ENCODE measurements around the gene PLXNA4.

The PLXNA4 gene

DNA sequence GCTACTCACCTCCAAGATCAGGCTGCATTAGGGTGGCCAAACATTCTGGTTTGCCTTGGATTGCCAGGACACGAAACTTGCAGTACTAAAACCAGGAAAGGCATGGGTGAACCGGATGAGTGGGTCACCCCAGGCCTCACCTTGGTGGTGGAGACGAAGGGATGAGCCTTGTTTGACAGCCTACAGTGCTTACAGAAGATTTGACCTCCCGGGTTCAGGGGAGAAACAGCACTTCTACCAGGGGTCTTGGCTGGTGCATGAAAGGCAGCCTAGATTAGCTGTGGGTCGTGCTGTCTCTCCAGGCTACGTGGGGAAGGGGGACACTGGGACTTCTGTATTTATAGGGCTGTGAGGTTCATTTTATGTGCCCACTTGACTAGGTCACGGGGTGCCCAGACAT is 469.8 kb downstream of the PLXNA4 start:
- DNase-seq (ENCODE audit: low spot score): no peak
- TF ChIP-seq, protein P1, sequence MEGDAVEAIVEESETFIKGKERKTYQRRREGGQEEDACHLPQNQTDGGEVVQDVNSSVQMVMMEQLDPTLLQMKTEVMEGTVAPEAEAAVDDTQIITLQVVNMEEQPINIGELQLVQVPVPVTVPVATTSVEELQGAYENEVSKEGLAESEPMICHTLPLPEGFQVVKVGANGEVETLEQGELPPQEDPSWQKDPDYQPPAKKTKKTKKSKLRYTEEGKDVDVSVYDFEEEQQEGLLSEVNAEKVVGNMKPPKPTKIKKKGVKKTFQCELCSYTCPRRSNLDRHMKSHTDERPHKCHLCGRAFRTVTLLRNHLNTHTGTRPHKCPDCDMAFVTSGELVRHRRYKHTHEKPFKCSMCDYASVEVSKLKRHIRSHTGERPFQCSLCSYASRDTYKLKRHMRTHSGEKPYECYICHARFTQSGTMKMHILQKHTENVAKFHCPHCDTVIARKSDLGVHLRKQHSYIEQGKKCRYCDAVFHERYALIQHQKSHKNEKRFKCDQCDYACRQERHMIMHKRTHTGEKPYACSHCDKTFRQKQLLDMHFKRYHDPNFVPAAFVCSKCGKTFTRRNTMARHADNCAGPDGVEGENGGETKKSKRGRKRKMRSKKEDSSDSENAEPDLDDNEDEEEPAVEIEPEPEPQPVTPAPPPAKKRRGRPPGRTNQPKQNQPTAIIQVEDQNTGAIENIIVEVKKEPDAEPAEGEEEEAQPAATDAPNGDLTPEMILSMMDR (IDR thresholded peaks at IDR 0.05; ENCODE audit: extremely low read depth, missing control alignments): no peak

DNA sequence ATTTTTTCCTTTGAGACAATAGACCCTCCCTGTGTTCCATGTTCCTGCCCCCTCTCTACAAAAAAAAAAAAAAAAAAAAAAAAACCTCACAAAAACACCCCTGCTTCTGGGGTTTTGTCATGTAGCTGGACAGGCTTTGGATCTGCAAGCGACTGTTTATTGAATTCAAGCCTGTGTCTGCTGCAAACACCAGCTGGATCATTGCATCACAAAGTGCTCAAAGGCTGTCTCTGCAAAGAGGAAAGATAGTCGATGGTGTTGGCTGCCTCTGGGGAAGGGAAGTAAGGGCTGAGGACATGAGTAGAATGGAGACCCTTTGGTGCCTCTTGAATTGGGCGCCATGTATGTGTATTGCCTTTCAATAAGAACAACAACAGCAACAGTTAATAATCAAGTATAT is 471.2 kb downstream of the PLXNA4 start:
- TF ChIP-seq, protein P1 (IDR thresholded peaks at IDR 0.05; ENCODE audit: extremely low read depth, missing control alignments): no peak
- no peak for DNase-seq (ENCODE audit: low spot score)

DNA sequence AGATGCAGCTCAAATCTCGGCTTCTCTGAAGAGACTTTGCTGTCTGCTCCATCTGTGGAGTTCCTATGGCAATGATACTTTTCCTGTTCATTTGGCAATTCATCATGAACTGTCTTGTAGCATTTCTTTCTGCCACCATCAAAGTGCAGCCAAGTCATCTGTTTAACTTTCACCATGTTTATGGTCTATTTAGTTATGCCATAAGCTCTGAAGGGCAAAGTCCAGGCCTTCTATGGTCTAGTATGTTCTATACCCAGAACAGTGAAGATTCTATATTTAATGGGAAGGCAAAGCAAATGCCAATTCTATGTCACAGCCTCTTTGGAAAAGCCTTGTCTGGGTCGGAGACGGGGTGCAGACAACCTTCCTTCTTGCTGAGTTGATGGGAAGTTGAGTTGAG is 472.6 kb downstream of the PLXNA4 start:
- TF ChIP-seq, protein P1 (IDR thresholded peaks at IDR 0.05; ENCODE audit: extremely low read depth, missing control alignments): no peak

DNA sequence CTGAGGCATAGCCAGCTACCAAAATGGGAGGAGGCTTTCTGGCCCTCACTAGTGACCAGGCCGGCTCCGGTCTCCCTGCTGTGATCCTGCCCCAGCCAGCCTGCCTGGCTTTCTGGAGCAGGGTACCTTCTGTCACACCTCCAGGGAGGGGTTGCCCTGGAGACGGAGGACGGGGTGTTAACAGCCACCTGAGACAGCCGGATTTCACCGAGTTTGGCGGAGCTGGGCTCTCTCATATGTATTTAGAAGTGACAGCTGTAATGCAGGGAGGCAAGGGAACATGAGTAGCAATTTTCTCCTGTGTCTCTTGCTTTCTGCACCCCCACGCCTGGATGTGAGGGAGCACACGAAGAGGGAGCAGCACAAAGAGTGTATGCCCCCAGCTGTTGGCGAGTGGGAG is 473.3 kb downstream of the PLXNA4 start:
- no peak for DNase-seq (ENCODE audit: low spot score)
- TF ChIP-seq, protein P1 (IDR thresholded peaks at IDR 0.05; ENCODE audit: extremely low read depth, missing control alignments): no peak

More for the DNA sequence above, 472.6 kb downstream of the PLXNA4 start:
- no peak for DNase-seq (ENCODE audit: low spot score)

DNA sequence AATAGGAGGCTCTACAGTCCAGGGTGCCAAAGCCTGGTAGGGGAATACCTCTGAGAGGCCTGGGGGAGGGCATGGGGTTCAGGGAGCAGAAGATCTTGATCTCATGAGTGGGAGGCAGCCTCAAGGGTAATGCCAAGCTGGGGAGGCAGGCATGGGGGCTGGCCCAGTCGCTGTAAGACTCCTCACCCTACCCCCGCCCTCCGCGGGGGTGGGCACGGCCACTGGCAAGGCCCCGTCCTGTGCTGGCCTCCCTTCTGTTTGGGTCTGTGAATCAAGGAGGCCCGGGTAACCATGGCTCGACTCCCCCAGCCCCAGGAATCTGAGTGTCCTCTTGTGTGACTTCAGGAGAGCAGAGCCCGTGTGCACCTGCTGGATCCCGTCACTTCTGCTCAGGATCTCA is 473.9 kb downstream of the PLXNA4 start:
- no peak for DNase-seq (ENCODE audit: low spot score)
- TF ChIP-seq, protein P1 (IDR thresholded peaks at IDR 0.05; ENCODE audit: extremely low read depth, missing control alignments): no peak

DNA sequence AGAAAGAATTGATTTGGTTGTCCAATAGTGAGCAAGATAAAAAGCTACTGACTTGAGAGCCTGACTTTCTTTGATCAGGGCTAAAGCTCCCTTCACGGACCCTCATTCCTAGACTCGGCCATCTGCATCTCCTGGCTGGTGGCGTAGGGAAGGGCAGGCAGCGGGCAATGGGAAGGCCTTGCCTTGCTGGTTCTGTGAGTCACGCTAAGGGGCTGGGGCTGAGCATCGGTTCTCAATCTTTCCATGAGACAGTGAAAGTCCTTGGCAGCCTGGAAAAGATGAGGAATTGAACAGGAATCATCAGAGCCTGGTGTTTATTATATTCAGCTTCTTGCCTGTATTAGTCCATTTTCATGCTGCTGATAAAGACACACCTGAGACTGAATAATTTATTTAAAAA is 475.3 kb downstream of the PLXNA4 start:
- no peak for DNase-seq (ENCODE audit: low spot score)
- TF ChIP-seq, protein P1 (IDR thresholded peaks at IDR 0.05; ENCODE audit: extremely low read depth, missing control alignments): no peak

DNA sequence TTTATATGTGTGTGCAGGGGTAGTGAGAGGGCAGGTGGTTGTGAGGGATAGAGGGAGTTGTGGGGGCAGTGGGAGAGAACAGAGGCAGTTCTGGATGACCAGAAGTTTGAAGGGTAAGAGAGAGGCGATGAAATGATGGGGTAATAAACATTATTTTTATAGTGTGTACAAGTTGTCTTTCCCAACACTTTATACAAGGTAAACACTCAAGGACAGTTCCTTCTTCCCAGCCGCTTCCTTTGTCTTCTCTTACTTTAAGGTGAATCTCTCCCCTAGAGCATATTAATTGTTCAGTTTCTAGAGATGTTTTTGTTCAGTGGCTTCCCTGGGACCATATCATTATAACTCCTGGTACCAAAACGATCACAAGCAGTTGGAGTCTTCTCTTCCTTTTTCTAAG is 475.8 kb downstream of the PLXNA4 start:
- TF ChIP-seq, protein P1 (IDR thresholded peaks at IDR 0.05; ENCODE audit: extremely low read depth, missing control alignments): no peak
- no peak for DNase-seq (ENCODE audit: low spot score)

Measured in GM20000 (cell line).